Gastrocnemius medialis (tissue), 4 donors: ENCODE measurements around the gene GRK7.

Experiments used
- POLR2A ChIP-seq, 2 donors: fragments of 450-650 bp; IDR thresholded peaks; one replicate each; pipeline ENCODE4 v1.6.1; 2017; ENCODE audit warnings: antibody characterized with exemption in 2 of 2, mild to moderate bottlenecking in 2 of 2, moderate library complexity in 2 of 2
- TF ChIP-seq, protein P1 (sequence below), 5 experiments: fragments of 450-650 bp in 3 of 5; fragments of 200-600 bp in 2 of 5; sonication (generic) in 2 of 5; IDR thresholded peaks in 4 of 5; conservative IDR thresholded peaks in 1 of 5; 1 replicate in 4 of 5; 2 replicates in 1 of 5; pipeline ENCODE4 v1.5.1; 2016 to 2019; ENCODE audit warnings: antibody characterized with exemption in 5 of 5, mild to moderate bottlenecking in 3 of 5, moderate library complexity in 3 of 5

DNA sequence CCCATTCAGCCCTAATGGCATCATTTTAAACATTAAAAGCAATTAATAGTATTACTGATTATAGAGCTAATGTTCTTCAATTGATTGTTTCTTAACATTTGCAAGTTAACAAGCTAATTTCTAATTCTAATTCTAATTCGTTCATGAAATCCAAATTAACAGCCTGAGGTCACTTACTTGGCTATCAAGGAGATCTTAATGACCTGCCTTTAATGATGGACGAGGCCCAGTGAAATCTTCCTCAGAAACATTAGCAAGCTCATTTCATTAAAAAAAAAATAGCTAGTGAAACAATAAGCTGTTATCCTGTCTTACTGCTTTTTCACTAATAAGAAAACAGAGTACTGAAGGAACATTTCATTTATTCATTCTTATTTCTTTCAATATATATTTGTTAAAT, 40.6 kb upstream of the GRK7 start:
- no peak for TF ChIP-seq POLR2A (IDR thresholded peaks at IDR 0.05)
- TF ChIP-seq, protein P1, sequence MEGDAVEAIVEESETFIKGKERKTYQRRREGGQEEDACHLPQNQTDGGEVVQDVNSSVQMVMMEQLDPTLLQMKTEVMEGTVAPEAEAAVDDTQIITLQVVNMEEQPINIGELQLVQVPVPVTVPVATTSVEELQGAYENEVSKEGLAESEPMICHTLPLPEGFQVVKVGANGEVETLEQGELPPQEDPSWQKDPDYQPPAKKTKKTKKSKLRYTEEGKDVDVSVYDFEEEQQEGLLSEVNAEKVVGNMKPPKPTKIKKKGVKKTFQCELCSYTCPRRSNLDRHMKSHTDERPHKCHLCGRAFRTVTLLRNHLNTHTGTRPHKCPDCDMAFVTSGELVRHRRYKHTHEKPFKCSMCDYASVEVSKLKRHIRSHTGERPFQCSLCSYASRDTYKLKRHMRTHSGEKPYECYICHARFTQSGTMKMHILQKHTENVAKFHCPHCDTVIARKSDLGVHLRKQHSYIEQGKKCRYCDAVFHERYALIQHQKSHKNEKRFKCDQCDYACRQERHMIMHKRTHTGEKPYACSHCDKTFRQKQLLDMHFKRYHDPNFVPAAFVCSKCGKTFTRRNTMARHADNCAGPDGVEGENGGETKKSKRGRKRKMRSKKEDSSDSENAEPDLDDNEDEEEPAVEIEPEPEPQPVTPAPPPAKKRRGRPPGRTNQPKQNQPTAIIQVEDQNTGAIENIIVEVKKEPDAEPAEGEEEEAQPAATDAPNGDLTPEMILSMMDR (IDR thresholded peaks at IDR 0.05 in 4 of 5, conservative IDR thresholded peaks at IDR 0.05 in 1 of 5) = no peak
